Inferior parietal cortex (tissue), 1 donor: ENCODE measurements around the gene FGF22.
"Not testable (repeated sequence)": the region's sequence is repeated elsewhere in the genome, so short reads cannot be mapped to it uniquely, and the experiment has no call there.

Experiments used
- DNase-seq: peaks from one replicate; pipeline ENCODE4 v3.0.0-alpha.2; 2016; ENCODE audit errors: extremely low spot score

FGF22 gene

DNA sequence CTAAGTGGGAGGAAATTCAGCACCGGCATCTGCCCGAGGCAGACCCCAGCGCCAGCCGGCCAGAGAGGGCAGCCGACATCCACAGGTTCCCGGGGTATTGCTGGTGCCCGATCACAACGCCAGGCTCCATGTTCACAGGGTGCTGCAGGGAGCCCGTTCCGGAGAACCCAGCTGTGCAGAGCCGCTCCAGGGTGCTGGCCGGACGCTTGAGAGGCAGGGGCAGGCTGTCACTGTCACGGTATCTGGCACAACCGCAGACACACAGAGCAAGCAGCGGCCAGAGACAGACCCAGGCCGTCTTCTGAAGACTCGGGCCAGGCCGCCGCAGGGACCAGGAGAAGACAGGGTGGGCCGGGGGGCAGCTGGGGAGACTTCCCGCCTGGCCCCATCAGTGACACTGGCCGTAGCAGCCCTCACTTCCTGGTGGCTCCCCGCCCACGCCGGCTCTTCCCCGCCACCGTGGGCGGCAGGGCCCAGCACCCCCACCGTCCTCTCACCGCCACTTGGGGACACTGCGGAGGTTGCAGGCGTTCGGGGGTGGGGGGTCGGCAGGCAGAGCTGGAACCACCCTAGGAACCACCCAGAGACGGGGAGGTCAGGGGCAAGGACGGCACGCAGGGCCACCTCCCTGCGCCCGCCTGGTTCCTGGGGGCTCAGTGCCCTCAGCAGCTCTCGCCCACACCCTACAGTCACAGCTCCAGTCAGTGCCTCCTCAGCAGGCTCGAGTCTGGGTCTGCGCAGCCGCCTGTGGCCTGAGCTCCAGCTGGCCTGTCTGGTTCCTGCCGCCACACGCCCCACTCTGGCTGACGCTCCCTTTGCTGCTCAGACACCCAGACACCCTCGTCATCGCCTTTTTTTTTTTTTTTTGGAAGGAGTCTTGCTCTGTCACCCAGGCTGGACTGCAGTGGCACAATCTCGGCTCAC lies 19.5 kb downstream of the FGF22 start:
- DNase-seq, result no peak

DNA sequence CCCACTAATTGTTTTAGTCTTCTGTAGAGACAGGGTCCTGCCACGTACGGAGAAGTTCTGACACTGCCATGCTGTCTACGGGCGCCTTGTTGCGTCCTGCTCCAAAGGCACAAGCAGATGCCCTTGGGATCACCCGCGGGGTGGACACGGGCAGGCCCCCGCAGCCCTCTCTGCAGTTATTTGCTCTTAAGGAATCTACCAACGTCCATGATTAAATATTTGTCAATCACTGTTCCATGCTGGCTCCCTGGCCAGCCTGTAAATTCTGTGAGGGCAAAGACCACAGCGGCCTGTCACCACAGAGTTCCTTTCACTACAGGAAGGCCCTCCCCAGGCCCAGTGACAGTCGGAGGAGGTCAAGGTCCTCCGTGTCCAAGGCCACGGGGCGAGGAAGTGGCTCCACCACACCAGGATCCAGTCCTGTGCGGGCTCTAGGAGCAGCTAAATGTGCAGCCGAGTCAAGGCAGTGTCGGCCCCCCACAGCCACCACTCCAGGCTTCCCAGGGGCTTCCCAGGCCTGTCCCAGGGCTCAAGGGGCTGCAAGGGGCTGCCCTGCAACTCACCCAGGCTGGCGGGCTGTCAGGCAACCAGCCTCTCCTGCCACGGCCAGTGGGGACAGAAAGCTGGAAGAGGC lies 21.2 kb downstream of the FGF22 start:
- no peak for DNase-seq

DNA sequence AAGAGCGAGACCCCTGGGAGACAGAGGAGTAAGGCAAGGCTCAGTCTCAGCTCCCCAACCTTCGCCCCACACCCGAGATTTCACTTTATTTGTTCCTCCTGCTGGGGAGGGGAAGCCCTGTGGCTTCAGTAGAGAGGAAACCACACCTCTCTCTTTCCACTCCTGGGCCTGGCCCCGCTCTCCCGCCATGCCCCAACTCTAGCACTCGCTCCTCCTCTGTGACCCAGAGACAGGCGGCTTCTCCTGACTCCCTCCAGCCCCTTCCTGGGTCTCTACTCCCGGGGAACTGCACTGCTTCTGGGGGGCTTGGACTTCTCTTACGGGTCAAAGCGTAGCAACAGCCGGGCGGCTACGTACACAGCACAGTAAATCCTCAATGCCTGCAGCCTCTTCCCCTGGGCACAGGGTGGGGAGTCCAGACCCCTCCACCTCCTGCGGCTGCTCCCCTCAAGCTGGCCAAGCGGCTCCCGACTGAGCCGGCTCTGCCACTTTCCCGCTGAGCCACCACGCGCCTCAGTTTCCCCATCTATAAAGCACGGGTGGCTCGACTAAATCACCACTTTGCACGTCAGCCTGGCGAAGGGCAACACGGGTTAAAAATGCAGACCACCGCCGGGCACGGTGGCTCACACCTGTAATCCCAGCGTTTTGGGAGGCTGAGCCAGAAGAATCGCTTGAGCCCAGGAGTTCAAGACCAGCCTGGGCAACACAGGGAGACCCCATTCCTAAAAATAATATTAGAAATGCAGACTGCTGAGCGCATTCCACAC lies 21.9 kb downstream of the FGF22 start:
- DNase-seq, result no peak

DNA sequence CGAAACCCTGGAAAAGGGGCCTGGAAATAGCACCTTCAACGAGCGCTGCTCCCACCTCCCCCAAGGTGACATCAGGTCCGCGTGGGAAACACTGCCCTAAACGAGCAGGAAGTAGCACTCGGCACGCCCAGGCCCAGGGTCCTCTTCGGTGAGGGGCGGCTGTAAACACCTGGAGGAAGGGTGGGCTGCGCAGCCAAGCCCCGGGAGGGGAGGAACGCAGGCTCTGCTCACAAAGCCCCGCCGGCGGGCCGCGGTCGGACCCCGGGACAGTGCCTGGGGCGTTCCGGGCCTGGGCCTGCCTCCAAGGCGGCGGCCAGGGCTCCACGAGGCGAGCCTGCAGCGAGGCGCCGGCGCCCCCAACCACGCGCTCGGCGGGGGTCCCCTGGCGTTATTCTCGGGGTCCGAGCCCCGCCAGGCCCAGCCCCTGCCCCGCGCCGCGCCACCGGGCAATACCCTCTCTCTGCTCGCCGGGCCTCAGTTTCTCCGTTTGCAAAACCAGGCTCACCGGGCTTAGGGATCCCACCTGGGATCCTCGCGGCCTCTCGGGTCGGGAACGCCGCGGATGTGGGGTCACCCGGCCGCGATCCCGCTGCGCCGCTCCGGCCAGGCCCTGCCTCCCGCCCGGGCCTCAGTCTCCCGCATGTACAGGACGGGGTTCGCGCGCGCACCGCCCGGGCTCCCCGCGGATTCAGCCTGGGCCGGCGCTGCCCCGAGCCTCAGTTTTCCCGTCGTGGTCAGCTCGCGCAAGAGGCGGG lies 22.7 kb downstream of the FGF22 start:
- no peak for DNase-seq

DNA sequence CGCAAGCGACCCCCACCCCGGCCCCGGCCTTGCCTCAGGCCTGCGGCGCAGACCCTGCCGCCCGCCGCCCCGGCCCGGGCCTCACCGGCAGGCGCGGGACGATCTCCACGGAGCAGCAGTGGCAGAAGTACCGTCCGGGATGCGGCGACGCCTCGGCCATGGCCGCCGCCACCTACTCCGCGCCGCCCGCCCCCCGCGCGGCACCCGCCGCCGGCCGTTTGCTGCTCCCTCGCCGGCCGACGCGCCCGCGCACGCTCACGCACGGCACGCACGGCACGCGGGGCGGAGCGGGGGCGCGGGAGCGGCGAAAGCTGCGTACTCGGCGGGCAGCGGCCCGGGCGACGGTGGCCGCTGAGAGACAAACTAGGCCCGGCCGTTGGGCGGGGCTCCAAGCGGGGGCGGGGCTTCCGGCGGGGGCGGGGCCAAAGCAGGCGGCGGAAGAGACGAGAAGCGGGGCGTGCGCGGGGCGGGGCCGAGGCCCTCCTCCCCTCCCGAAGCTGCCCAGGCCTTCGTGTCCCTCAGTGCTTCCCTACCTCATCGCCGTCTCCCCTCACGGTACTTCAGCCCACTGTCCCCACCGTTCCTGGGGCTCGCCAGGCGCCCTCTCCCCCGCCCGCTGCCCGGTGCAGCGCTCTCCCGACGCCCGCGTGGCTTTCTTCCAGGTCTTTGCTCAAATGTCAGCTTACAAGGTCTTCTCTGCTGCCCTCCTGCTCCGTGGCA lies 23.4 kb downstream of the FGF22 start, which contains the start of gene RNF126:
RNF126 (minus strand) TSS at position 253 of the 720 bp plus-strand sequence; CDS start at position 160, 93 bp downstream.
- DNase-seq, result peak; percentile 84

DNA sequence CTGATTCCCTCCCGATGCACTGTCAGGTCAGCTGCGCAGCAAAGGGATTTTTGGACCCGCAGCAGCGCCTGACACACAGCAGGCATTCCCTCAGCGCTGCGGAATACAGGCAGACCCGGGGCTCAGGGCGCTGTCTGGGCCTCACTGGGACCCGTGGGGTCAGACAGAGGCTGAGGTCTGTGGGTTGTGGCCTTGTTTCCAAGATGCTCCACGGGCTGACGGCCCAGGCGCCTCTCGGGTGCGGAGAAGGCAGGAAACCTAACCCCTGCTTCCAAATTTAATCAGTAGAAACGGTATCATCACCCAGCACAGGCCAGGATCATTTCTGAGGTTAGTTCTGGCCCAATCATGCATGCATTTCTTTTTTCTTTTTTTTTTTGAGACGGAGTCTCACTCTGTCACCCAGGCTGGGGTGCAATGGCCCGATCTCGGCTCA lies 24.0 kb downstream of the FGF22 start:
- no peak for DNase-seq

DNA sequence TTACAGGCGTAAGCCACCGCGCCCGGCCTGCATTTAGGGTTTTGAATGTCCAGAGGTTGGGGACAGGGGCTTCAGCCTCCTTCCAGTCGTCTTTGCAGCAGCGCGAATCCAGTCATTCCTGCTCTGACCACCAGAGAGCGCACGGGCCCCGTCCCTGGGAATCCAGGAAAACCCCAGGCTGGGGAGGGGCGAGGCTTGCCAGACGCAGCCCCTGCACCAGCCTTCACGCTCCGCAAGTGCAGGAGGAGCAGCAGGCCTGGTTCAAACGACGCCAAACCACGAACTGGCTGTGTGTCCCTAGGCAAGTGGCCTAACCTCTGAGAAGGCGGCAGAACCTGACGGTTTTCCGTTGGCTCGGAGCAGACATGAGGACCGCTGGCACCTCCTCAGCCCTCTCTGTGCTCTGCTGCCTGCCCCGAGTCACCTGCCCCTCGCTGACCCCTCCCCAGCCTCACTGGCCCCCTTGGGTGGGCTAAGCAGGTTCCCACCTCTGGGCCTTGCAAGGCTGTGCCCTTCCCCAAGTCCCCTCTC lies 25.3 kb downstream of the FGF22 start:
- DNase-seq, result peak; percentile 83

DNA sequence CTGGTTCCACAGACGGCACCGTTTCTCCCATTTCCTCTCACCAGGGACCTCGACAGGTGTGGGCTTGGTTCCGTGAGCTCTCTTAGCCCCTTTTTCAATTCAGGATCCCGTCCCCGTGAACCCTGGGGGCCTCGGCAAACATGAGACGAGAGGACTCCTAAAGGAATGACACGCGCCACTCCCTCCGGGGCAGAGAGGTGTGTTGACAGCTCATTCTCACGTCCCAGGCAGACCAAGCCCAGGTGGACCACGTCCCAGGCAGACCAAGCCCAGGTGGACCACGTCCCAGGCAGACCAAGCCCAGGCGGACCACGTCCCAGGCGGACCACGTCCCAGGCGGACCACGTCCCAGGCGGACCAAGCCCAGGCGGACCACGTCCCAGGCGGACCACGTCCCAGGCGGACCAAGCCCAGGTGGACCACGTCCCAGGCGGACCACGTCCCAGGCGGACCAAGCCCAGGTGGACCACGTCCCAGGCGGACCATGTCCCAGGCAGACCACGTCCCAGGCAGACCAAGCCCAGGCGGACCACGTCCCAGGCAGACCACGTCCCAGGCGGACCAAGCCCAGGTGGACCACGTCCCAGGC lies 27.4 kb downstream of the FGF22 start:
- DNase-seq, result not testable (repeated sequence)

DNA sequence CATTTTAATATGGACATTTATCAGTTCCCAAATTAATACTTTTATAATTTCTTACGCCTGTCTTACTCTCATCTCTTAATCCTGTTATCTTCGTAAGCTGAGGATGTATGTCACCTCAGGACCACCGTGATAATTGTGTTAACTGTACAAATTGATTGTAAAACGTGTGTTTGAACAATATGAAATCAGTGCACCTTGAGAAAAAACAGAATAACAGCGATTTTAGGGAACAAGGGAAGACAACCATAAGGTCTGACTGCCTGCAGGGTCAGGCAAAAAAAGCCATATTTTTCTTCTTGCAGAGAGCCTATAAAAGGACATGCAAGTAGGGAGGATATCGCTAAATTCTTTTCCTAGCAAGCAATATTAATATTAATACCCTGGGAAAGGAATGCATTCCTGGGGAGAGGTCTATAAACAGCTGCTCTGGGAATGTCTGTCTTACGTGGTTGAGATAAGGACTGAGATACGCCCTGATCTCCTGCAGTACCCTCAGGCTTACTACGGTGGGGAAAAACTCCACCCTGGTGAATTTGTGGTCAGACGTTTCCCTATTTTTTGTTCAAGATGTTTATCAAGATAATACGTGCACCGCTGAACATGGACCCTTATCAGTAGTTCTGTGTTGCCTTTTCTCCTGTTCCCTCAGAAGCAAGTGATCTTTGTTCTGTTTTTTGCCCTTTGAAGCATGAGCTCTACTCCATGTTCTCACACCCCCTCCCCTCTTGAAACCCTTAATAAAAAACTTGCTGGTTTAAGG lies 29.2 kb downstream of the FGF22 start:
- not testable (repeated sequence) for DNase-seq

DNA sequence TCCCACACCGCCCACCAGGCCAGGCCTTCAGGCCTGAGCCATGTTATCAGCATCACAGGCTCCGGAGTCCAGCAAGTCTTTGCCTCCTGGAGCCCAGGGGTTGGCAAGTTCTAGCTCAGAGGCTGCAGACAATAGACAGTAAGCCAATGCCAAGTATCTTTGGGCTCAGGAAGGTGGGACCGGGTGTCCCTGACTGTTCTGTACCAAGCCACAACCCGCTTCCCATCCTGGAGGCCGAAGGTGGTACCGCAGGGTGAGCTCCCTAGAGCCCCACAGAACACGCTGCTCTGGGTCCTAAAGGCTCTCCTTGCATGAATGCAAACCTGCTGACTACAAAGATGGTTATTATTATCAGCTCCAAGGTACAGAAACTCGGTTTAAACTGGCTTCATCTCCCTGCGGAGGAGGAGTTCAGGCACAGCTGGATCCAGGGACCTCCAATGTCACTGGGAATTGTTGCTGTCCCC lies 31.0 kb downstream of the FGF22 start:
- DNase-seq, result no peak

DNA sequence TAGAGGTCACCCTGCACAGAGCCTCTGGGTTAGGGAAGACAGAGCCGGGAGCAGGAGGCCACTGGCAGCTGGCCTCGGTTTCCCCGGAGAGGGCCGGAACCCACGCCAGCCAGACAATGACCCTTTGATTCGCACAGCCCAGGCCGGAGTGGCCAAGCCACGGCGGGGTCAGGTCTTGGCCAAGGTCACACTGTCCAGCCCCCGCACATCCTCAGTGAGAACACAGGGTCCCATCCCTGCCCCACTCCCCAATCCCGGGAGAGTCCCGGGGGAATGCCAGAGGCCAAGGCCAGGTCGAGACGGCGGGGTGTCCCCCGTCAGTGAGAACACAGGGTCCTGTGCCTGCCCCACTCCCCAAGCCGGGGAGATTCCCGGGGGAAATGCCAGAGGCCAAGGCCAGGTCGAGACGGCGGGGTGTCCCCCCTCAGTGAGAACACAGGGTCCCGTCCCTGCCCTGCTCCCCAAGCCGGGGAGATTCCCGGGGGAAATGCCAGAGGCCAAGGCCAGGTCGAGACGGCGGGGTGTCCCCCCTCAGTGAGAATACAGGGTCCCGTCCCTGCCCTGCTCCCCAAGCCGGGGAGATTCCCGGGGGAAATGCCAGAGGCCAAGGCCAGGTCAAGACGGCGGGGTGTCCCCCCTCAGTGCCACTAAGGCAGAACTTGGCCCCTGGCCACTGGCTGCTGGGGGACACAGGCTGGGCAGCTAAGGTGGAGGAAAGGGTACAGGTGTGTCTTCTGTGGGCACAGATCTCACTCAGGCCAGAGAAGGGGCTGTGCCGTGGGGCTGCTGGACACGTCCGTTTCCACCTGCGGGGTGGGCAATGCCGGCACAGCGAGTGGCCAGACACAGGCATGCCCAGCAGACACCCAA lies 34.8 kb downstream of the FGF22 start:
- no peak for DNase-seq

DNA sequence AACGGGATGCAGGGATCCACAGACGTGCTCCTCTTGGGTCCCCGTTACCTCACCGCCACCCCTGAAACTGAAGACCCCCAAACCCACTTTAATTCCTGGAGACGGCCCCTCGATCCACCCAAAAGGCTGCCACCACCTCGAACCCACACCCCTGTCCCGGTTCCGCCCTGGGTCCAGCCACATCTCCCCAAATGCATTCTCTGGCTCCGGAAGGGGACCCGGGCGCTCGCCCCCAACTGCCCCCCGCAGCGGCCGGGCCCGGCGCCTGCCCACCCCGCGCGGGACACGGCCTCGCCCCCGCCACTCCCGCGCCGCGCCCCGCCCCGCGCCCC lies 36.3 kb downstream of the FGF22 start:
- DNase-seq, result no peak

DNA sequence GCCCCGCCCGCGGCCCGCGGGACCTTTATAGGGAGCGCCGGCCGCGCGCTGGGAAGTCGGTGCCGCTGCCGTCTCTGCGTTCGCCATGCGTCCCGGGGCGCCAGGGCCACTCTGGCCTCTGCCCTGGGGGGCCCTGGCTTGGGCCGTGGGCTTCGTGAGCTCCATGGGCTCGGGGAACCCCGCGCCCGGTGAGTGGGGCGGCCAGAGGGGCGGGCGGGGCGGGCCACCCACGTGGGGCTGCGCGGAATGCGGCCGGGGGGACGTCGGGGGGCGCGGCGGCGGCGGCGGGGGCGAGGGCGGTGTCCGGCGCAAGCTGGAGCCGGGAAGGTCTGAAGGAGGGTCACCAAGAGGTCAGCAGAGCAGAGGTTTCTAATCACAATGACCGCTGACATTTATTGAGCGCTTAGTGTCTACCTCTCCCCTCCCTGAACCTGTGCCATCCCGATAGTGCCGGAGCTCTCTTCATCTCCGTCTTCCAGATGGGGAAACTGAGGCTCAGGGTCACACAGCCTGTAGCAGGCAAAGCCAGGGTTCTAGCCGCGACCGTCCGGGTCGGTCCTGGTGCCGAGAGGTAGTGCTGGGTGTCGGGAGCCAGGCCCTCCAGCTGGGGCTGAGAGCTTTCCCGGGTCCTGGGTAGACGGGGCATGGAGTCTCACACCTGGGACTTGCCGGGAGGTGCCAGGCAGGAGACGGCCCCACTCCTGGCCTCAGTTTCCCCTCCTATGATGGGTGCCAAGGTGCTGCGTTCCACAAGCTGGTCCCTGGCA lies 36.8 kb downstream of the FGF22 start, which contains the start of gene FSTL3:
FSTL3 (plus strand) TSS at position 54 of the 767 bp plus-strand sequence; CDS start at position 86, 32 bp downstream.
- DNase-seq, result no peak

DNA sequence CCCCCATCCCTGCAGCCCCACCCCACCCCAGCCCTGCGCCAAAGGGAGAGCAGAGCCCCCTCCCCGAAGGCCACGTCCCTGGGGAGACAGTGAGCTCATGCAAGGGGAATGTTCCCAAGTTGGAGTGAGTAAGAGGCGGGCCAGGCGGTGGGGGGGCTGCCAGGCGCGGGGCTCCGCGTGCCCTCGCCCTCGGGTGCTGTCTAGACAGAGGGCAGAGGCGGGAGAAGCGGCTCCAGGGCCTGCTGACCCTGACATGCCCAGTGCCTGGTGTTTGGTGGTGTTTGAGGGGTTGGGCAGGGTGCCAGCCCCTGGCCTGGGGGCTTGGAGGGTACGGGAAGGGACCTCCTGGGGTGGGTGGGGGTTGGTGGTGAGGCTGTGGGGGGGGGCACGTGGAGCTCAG lies 37.5 kb downstream of the FGF22 start:
- DNase-seq, result no peak

DNA sequence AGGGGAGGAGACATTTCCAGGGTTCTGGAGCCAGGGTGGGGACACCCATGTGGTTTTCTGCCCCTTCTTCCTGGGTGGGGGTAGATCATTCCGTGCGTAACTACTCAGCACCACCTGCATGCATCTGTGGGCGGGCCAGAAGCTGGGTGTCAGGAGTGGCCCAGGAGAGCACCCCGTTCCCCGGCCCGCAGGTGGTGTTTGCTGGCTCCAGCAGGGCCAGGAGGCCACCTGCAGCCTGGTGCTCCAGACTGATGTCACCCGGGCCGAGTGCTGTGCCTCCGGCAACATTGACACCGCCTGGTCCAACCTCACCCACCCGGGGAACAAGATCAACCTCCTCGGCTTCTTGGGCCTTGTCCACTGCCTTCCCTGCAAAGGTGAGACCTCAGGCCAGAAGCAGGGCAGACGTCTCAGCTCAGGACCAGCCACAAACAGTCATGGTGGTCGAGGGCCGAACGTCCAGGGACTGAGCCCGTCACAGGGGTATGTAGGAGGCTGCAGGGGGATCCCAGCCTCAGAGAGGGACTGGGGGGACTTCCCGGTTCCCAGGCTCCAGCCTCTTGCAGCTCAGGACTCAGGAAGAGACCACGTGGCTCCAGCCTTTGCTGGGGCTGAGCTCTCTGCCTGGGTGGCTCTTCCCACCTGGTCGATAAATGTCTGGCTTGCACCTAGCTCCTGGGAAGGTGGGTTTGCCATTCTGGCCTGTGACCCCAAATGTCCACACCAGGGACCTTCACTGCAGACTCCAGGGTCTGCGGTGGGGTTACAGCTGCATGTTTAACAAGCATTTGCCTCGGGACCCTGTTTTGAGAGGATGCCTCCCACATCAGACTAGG lies 38.1 kb downstream of the FGF22 start:
- no peak for DNase-seq

DNA sequence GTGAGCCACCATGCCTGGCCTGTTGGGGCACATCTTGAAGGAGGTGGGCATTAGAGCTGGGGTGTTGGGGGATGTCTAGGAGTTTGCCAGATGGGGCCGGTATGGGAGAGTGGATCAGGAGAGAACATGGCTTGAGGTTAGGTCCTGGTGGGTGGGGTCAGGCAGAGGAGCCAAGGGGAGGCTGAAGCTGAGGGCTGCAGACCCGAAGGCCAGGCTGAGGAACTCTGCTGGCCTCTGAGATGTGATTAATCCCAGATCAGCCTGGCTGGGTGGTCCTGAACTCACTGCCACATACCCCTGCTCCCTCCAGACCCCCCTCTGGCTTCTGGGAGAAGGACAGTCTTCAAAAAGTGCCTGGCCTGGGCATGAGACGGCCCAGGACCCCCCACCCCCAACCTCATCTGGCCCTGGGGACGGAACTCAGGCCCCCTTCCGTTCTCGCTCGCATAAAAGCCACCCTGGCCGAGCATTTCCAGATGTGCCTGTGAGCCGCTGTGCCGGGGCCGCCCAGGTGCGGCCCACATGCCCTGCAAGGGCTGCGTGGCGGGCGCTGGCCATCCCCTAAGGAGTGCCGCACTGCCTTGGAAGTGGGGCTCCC lies 39.2 kb downstream of the FGF22 start:
- DNase-seq, result no peak
